ENCODE measurements around the gene PELO.

PELO gene

GRCh38 chr5:52834320-52834719, 46.6 kb downstream of the PELO start:
- DNase-seq, result no peak

- DNase-seq, result no peak
Observed at GRCh38 chr5:52837068-52837467, 49.4 kb downstream of the PELO start.

Measured in CD4-positive, alpha-beta T cell treated with Interleukin-10 for 1 hour (primary cell).